GM19043 (cell line): Measurements from ENCODE around the gene LRRC43.

Experiments used
- ATAC-seq: cut with Tn5 transposase; IDR thresholded peaks from one replicate; pipeline ENCODE4 v1.9.1; 2021; ENCODE audit warnings: low read depth; ENCODE audit not compliant: unreplicated experiment

LRRC43 gene, protein sequence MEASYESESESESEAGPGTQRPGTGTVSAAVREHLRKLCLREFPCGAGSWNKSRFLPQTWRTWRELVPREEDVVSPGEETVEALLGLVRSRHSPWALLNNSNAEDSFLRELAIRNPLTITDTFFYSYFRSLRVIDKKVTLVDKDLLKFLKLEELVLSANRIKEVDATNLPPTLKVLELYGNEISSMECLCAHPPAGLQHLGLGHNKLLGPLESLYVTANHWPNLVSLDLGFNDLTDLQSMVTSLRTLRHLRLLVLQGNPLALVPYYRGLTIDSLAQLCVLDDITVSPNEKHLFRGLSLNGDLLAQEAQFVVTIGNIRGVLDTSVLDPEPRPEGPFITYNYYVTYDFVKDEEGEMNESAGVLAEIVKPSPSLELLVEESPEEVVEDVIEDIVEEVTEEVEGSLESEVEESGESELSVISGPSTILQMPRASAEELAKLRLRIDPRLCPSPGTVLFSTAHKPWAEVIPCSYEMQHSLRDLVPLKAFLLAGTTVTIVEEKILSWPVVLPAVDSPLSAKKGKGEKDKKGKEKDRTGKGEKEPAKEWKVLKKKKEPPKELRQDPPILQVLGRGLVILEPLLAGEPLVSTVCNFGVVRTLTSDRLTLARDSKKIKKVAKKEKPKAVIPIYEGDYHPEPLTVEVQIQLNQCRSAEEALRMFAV

GRCh38 chr12:122182887-122183587 is at the start of gene LRRC43:
Gene LRRC43 (plus strand): TSS chr12:122183123. CDS start chr12:122183145, 22 bp downstream.
- no peak for ATAC-seq

DNA sequence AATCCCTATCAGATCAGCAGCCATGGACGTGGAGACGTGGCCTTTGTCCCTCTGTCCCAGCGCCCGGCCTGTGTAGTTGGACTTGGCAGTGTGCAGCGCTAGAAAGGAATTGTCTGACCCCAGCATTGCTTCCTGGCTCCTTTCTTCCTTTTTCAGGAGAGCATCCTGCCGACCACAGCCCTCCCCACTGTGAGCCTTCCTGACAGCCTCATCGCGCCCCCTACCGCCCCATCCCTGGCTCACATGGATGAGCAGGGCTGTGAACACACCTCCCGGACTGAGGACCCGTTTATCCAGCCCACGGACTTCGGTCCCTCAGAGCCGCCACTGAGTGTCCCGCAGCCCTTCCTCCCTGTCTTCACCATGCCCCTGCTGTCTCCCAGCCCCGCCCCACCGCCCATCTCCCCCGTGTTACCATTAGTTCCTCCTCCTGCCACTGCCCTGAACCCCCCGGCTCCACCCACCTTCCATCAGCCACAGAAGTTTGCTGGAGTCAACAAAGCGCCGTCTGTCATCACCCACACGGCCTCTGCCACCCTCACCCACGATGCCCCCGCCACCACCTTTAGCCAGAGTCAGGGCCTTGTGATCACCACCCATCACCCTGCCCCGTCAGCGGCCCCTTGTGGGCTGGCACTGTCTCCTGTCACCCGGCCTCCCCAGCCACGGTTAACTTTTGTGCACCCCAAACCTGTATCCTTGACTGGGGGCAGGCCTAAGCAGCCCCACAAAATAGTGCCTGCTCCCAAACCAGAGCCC is 49.6 kb upstream of the LRRC43 start:
- no peak for ATAC-seq

DNA sequence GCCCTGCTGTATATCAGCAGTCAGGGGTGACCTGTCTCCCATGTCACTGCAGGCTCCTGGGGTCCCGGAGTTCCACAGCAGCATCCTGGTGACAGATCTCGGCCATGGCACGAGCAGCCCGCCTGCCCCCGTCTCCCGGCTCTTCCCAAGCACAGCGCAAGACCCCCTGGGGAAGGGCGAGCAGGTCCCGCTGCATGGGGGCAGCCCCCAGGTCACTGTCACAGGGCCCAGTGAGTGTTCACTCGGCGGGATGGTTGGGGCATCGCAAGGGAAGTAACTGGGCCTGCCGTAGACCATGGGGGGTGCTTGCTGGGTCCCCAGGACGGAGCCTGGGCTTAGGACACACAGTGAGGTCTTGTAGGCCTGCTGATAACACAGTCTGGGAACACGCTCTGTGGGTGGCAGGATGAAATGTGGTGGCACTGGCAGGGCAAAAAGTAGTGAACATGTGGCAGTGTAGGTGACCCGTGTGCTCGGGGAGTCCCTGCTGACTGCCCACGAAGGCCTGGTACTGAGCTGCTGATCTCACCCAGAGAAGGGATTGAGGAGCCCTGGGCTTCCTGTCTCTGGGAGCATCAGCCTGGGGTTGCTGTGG is 47.4 kb upstream of the LRRC43 start:
- no peak for ATAC-seq

- no peak for ATAC-seq
Observed at GRCh38 chr12:122137229-122137628, 45.7 kb upstream of the LRRC43 start.

DNA sequence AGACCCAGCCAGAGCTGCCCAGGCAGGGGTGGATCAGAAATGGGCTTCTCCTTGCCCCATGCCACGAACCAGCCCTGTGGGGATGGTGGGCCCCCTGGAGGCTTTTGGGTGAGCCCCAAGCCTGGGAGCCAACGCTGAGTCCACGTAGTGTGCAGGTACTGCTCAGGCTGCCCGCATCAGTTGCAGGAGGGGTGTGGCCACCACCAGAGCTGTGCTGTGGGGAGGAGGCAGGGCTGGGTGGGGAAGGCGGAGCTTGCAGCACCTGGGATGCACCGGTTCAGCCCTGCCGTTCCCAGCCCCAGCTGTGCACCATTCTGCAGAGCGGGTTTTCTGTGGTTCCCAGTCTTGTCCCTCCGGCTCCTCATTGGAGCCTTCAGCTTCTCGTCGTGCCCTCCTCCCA is 45.2 kb upstream of the LRRC43 start:
- ATAC-seq, result no peak

DNA sequence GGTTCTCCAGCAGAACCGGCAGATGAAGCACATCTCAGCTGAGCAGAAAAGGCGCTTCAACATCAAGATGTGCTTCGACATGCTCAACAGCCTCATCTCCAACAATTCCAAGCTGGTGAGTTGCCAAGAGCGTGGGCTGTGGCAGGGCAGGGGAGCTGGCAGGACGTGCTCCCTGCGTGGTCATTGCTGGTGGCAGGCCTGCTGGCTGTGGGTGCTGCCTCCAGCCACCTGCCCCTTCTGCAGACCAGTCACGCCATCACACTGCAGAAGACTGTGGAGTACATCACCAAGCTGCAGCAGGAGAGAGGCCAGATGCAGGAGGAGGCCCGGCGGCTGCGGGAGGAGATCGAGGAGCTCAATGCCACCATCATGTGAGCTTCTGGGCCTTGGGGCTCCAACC is 44.7 kb upstream of the LRRC43 start:
- ATAC-seq, result no peak

GRCh38 chr12:122138616-122139015 is 44.3 kb upstream of the LRRC43 start:
- no peak for ATAC-seq

DNA sequence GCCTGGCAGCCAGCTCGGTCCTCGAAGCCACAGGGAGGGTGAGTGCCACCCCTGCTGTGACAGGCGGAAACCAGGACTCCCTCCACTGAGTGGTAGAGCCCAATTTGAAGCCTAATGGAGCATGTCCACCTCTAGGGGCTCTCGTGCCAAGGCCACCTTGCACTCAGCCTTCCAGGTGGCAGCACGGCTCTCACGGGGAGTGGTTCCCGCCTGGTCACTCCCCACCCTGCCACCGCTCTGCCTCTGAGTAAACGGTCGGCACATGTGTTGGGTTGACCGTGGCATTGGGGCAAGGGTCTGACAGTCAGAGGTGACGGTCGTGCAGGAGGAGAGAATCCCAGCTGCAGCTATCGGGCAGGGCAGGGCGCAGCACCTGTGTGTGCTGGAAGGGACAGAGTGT is 43.7 kb upstream of the LRRC43 start:
- ATAC-seq, result no peak

DNA sequence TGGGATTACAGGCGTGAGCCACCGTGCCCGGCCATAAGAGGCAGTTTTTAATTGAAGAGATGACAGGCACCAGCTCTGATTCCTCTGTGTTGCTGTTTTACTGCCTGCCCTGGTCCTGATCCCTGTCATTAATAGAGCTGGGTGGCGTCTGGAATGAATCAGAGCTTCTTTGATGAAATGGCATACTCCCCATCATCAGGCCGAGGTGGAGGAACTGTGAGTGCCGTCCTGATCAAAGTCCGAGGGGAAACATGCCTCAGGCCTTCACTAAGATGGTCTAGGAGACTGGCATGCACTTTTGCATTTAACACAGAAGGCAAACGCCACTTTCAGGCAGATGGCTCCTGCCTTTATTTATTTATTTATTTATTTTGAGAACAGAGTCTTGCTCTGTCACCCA is 43.0 kb upstream of the LRRC43 start:
- ATAC-seq, result no peak

DNA sequence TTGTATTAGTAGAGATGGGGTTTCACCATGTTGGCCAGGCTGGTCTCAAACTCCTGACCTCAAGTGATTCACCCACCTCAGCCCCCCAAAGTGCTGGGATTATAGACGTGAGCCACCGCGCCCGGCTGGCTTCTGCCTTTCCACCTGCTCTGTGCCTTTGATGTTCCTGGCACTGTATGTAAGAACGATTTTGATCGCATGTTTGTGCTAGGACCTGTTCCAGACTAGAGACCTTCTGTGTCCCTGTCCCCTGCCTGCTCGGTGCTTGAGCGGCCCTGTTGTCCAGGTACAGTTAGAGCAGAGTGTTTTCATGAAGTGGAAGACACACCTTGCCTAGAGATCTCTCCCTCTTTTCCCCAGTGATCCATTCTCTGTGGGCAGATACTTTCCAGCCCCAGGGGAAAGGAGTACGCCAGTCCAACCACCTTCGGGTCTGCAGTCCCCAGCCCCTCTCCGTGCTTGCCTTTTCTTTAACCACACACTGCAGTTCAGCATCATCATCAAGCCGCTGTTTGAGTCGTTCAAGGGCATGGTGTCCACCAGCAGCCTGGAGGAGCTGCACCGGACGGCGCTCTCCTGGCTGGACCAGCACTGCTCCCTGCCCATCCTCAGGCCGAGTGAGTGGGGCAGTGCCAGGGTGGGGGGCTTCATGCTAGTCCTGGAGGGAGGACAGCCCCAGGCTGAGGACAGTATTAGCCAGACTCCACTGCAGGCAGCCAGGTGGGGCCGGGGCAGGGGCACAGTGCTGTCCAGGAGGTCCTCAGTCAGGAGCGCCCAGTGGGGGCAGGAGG is 42.3 kb upstream of the LRRC43 start:
- ATAC-seq, result no peak

GRCh38 chr12:122141911-122142725 is 40.8 kb upstream of the LRRC43 start:
- ATAC-seq, result no peak

DNA sequence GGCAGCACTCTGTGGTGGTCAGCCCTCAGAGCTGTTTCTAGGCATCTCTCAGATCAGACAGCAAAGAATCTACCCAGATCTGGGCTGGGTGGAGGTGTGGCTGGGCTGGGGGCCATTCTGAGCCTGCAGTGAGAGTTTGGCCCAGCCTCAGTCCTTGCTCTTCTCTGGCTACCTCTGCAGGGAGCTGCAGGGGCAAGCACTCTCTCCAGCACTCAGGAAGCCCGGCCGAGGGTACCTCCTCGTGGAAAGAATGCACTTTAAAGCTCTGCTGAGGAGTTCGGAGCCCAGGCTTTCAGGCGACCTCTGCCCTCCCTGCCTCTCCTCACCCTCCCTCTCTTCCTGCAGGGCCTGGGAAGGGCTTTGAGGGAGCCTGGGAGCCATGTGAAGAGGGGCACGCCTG is 40.1 kb upstream of the LRRC43 start:
- ATAC-seq, result no peak

DNA sequence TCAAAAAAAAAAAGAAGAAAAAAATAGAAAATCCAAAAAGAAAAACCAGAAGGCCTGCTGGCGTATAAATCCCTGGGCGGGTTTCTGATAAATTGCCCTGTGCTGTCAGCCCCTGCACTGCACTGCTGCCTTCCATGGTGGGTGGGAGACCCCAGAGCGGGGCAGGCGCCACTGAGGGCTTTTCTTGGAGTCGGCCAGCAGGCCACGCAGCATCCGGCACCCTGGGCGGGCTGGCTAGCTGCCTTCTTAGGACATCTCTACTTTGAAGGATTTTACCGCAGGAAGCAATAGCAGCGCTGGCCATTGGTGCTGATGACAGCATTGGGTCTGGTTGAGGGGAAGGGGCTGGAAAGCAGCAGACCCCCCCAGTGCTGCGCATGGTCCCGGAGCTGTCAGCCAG is 38.0 kb upstream of the LRRC43 start:
- ATAC-seq, result no peak

GRCh38 chr12:122145505-122146330 is 37.2 kb upstream of the LRRC43 start:
- ATAC-seq, result no peak

- ATAC-seq, result no peak
Observed at GRCh38 chr12:122147514-122148290, 35.2 kb upstream of the LRRC43 start.

- no peak for ATAC-seq
Observed at GRCh38 chr12:122148657-122149056, 34.3 kb upstream of the LRRC43 start.

DNA sequence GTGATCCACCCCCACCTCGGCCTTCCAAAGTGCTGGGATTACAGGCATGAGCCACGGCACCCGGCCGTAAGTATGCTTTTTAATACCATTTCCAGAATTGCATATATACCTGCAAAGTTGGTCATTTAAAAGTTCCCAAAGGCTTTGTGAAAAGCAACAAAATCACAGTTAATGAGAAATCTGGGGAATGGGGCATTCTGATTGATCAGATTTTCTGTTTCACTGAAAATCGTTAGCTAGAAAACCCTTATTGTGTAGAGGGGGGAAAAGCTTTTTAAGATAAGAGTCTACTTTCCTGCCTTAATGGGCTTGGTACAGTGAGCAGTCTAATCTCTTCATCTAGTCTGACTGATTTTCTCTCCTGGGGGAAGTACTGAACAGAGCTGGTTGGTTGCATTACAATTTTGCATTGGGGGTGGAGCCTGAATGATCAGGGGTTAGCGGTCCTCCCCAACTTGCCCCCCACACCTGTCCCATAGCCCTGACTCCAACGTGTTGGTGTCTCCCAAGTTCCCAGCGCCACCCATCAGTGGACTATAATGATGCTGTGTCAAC is 32.7 kb upstream of the LRRC43 start:
- ATAC-seq, result no peak
